ENCODE measurements around the gene ITGB5.

ITGB5 gene

GRCh38 chr3:124890573-124891190, 3.5 kb upstream of the ITGB5 start:
- no peak for DNase-seq

- DNase-seq: no peak
Measured at GRCh38 chr3:124888482-124889441, 1.6 kb upstream of the ITGB5 start.

GRCh38 chr3:124887932-124888298, 750 bp upstream of the ITGB5 start:
- no peak for DNase-seq

- peak; percentile 13 for DNase-seq
Measured at GRCh38 chr3:124886168-124887056, 753 bp downstream of the ITGB5 start.

- DNase-seq: no peak
Measured at GRCh38 chr3:124885466-124886167, 1.5 kb downstream of the ITGB5 start.

GRCh38 chr3:124884474-124885101, 2.6 kb downstream of the ITGB5 start:
- DNase-seq: no peak

- DNase-seq: no peak
Measured at GRCh38 chr3:124883766-124884473, 3.2 kb downstream of the ITGB5 start.

- DNase-seq: no peak
Measured at GRCh38 chr3:124882816-124883747, 4.1 kb downstream of the ITGB5 start.

- DNase-seq: no peak
Measured at GRCh38 chr3:124881976-124882697, 5.0 kb downstream of the ITGB5 start.

GRCh38 chr3:124879337-124879680, 7.9 kb downstream of the ITGB5 start:
- no peak for DNase-seq

GRCh38 chr3:124878561-124879336, 8.4 kb downstream of the ITGB5 start:
- no peak for DNase-seq

- DNase-seq: no peak
Measured at GRCh38 chr3:124877674-124878073, 9.5 kb downstream of the ITGB5 start.

GRCh38 chr3:124876401-124876878, 10.7 kb downstream of the ITGB5 start:
- no peak for DNase-seq

- DNase-seq: no peak
Measured at GRCh38 chr3:124873226-124873625, 13.9 kb downstream of the ITGB5 start.

- no peak for DNase-seq
Measured at GRCh38 chr3:124867511-124867910, 19.7 kb downstream of the ITGB5 start.

- DNase-seq: no peak
Measured at GRCh38 chr3:124862006-124862405, 25.2 kb downstream of the ITGB5 start.

- no peak for DNase-seq
Measured at GRCh38 chr3:124861041-124861440, 26.1 kb downstream of the ITGB5 start.

- no peak for DNase-seq
Measured at GRCh38 chr3:124860599-124860998, 26.6 kb downstream of the ITGB5 start.

- no peak for DNase-seq
Measured at GRCh38 chr3:124859025-124859424, 28.1 kb downstream of the ITGB5 start.

Data from CD4-positive, alpha-beta T cell treated with Interleukin-10 for 1 hour (primary cell).